ENCODE data around the gene WIPF1. TPM values are rescaled to one million over a fixed set of nuclear protein-coding genes. Genes with fewer than 3 reads are reported as not detected.

The WIPF1 gene
- total RNA-seq, 4 donors from 2014 or later, result 2.2 to 17.5 (median 6.0) TPM

DNA sequence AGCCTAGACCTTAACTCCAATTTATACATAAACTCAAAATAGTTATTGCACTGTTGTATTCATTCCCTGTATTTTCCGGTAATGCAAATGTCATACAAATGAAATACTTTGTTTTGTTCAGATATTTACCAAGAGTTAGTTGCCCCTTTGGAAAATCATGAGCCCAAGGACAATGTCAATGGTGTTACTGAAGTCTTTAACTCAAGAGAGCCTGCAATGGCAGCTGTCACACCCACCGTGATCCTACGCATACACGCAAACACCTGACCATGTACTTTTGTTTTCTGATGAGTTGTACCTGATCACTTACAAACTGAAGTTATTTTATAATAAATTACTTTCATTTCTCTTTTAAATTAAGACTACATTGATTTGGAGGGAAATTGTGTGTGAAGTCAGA, 11.7 kb upstream of the WIPF1 start:
- no peak overlapping the region for H3K27ac ChIP-seq
- H3K36me3 ChIP-seq, result no peaks in the 10 kb centered on the region
- DNase-seq, result no peak
- H3K4me3 ChIP-seq, result no peak overlapping the region
- TF ChIP-seq, protein P1, sequence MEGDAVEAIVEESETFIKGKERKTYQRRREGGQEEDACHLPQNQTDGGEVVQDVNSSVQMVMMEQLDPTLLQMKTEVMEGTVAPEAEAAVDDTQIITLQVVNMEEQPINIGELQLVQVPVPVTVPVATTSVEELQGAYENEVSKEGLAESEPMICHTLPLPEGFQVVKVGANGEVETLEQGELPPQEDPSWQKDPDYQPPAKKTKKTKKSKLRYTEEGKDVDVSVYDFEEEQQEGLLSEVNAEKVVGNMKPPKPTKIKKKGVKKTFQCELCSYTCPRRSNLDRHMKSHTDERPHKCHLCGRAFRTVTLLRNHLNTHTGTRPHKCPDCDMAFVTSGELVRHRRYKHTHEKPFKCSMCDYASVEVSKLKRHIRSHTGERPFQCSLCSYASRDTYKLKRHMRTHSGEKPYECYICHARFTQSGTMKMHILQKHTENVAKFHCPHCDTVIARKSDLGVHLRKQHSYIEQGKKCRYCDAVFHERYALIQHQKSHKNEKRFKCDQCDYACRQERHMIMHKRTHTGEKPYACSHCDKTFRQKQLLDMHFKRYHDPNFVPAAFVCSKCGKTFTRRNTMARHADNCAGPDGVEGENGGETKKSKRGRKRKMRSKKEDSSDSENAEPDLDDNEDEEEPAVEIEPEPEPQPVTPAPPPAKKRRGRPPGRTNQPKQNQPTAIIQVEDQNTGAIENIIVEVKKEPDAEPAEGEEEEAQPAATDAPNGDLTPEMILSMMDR (IDR thresholded peaks at IDR 0.05), result no peak
- TF ChIP-seq POLR2A (IDR thresholded peaks at IDR 0.05), result no peak
- H3K9me3 ChIP-seq, result no peaks in the 10 kb centered on the region
- intact Hi-C loops (cut with DNase I), result loop anchor here (10.0 kb wide), 1 partner anchor 76 kb away; no protein-coding TSS in a partner anchor
- peaks cover 12 to 53% (median 29%) of the 10 kb centered on the region in 3 donors for H3K4me1 ChIP-seq
- no peaks in the 10 kb centered on the region for H3K27me3 ChIP-seq
- WGBS, 2 donors, result 89 to 95% methylated on average over 4 of the region's 4 CpGs

DNA sequence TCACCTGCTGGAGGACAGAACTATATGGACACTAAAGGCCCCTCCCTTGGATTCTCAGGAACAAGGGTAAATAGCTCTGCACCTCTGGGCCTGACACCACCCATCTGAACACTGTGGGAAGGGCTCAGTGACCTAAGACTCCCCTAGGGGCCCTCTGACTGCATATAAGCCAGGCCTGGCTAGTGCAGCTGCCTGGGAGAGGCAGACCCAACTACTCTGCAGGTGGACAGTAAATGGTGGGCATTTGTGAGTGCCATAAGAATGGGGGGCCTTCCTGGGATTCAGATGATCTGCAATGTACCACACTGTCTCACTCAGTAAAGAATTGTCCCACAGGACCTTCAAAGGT, 11.2 kb upstream of the WIPF1 start:
- H3K27ac ChIP-seq, result no peak overlapping the region
- H3K36me3 ChIP-seq, result no peaks in the 10 kb centered on the region
- no peak for TF ChIP-seq POLR2A (IDR thresholded peaks at IDR 0.05)
- TF ChIP-seq, protein P1 (IDR thresholded peaks at IDR 0.05), result no peak
- no peak for DNase-seq
- intact Hi-C loops (cut with DNase I), result loop anchor here (10.0 kb wide), 1 partner anchor 76 kb away; no protein-coding TSS in a partner anchor
- no peaks in the 10 kb centered on the region for H3K9me3 ChIP-seq
- H3K27me3 ChIP-seq, result no peaks in the 10 kb centered on the region
- no peak overlapping the region for H3K4me3 ChIP-seq
- peaks cover 12 to 53% (median 29%) of the 10 kb centered on the region in 3 donors for H3K4me1 ChIP-seq

DNA sequence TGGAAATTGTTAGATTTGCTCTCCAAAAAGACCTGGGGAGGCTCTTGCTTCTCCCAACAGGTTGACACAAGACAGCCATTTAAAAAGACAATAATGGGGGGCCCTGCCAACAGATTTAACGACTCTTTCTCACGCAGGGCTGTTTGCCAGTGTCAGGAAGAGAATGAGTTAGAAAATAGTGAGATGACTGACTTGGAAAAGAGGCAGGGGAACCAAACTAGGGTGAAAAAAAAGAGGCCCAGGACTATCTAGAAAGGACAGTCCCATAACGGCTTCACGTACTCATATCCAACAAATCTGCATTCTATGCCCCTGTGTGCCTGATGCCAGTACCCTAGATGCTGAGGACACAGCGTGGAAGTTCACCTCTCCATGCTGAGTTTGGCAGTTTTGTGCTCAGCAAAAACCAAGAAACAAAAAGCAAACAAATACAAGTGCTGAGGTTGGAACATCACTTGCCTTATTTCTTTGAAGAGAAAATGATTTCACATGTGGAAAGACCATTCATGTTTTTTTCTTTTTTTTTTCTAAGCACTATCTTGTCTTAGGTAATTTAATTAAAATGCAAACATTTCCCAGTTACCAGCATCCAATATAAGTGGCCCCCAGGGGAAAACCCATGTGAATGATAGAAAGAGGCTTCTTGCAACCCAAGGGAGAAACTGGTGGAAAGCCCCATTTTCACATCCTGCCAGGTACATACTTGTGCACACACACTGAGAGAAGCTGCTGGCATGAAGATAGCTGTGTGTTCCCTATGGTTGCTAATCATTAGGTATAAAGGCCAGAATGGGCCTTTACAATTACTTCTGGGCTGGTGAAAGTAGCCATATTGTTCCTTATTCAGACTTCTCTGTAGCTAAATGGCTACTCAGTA, 10.6 kb upstream of the WIPF1 start:
- no peak for DNase-seq
- no peak overlapping the region for H3K4me3 ChIP-seq
- no peaks in the 10 kb centered on the region for H3K36me3 ChIP-seq
- no peaks in the 10 kb centered on the region for H3K9me3 ChIP-seq
- no peaks in the 10 kb centered on the region for H3K27me3 ChIP-seq
- H3K27ac ChIP-seq, result peak overlapping the region in 1 of 4 donors; percentile 27
- WGBS, 2 donors, result 43 to 44% methylated on average over 5 of the region's 5 CpGs
- no peak for TF ChIP-seq POLR2A (IDR thresholded peaks at IDR 0.05)
- TF ChIP-seq, protein P1 (IDR thresholded peaks at IDR 0.05), result no peak
- peaks cover 12 to 57% (median 29%) of the 10 kb centered on the region in 3 donors for H3K4me1 ChIP-seq
- intact Hi-C loops (cut with DNase I), result loop anchor here (10.0 kb wide), 1 partner anchor 77 kb away; no protein-coding TSS in a partner anchor

DNA sequence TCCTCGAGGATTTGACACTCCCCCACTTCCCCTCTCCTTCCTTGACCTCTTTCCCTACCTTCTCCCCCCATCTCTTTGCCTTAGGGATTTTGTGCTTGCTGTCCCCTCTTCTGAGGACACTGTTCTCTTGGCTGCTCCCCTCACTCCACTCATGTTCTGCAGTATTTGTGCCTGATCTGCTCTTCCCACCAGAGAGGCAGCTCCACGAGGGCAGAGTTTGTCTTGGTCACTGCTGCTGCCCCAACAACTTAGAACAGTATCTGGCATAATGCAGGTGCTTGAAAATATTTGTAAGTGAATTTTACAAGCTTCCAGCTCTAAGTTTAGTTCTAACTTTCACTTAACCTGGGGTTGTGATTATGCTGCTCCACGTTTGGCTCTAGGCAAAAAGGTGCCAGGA, 10.0 kb upstream of the WIPF1 start:
- intact Hi-C loops (cut with DNase I), result loop anchor here (10.0 kb wide), 1 partner anchor 77 kb away; no protein-coding TSS in a partner anchor
- no peak for TF ChIP-seq POLR2A (IDR thresholded peaks at IDR 0.05)
- TF ChIP-seq, protein P1 (IDR thresholded peaks at IDR 0.05), result no peak
- peaks cover 12 to 63% (median 29%) of the 10 kb centered on the region in 3 donors for H3K4me1 ChIP-seq
- WGBS, 2 donors, result 23 to 35% methylated on average over 3 of the region's 3 CpGs
- H3K27me3 ChIP-seq, result no peaks in the 10 kb centered on the region
- peak overlapping the region in 1 of 4 donors; percentile 27 for H3K27ac ChIP-seq
- H3K9me3 ChIP-seq, result no peaks in the 10 kb centered on the region
- H3K36me3 ChIP-seq, result no peaks in the 10 kb centered on the region
- DNase-seq, result no peak
- no peak overlapping the region for H3K4me3 ChIP-seq

DNA sequence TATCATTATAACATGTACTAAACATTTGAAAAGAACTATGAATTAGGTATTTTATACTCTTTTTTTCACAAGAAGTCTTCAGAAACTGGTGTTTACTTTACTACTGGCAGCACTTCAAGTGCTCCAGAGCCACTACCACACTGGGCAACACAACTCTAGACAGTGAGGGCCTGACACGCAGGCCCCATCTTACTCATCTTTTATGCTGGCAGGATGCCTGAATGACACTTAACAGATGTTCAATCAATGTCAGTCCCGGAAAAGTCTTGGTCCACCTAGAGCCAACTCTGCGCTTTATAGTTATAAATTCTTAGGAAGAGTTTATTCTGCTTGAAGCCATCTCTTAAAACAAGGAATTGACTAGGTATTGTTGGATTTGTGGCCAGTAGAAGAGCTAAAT, 8.7 kb upstream of the WIPF1 start:
- WGBS, 2 donors, result 17 to 28% methylated on average over 3 of the region's 3 CpGs
- Histone ChIP-seq H3K36me3 (no peaks in the 10 kb centered on the region), H3K27ac (peak overlapping the region in 3 of 4 donors; percentile 33 to 65 (median 46)), H3K4me3 (no peak overlapping the region), H3K27me3 (no peaks in the 10 kb centered on the region), H3K4me1 (peaks cover 12 to 62% (median 29%) of the 10 kb centered on the region in 3 donors), H3K9me3 (no peaks in the 10 kb centered on the region)
- no peak for DNase-seq
- intact Hi-C loops (cut with DNase I), result loop anchor here (10.0 kb wide), 1 partner anchor 78 kb away; no protein-coding TSS in a partner anchor
- no peak for TF ChIP-seq POLR2A (IDR thresholded peaks at IDR 0.05)
- TF ChIP-seq, protein P1 (IDR thresholded peaks at IDR 0.05), result no peak

Data from esophagus squamous epithelium (tissue), 5 donors.